GM12878 (cell line): ENCODE measurements around the gene MAPT. TPM values are rescaled to one million over a fixed set of nuclear protein-coding genes. Genes with fewer than 3 reads are reported as not detected.

Experiments used
- ATAC-seq: fragments of 200-7000 bp; cut with Tn5 transposase; 3 replicates; pipeline ENCODE4 v1.9.1; 2020; ENCODE audit warnings: mild to moderate bottlenecking, moderate library complexity
- BruUV-seq: library from RNA; stranded (reverse); fragments of 400-500 nt; replicated peaks from 2 replicates; lab custom pipeline; 2021; lab: Mats Ljungman, UMichigan
- CTCF ChIA-PET: fragments of 300-600 bp; sonication (Branson Sonifier 250); formaldehyde crosslinking; extraction: SDS; loops from one replicate; lab custom pipeline; 2021; ENCODE audit warnings: inconsistent platforms; lab: Yijun Ruan, JAX
- POLR2A ChIA-PET: fragments of 350-600 bp; formaldehyde crosslinking; extraction: SDS; loops from one replicate; lab custom pipeline; 2021; ENCODE audit warnings: inconsistent platforms; lab: Charles Lee
- RAD21 ChIA-PET: fragments of 300-600 bp; sonication (Branson Sonifier 250); formaldehyde crosslinking; loops from one replicate; lab custom pipeline; 2023; ENCODE audit warnings: antibody characterized with exemption; ENCODE audit not compliant: unreplicated experiment; lab: Charles Lee
- SMC1A ChIA-PET: fragments of 300-600 bp; sonication (Branson Sonifier 250); formaldehyde crosslinking; loops from one replicate; lab custom pipeline; 2023; ENCODE audit not compliant: unreplicated experiment, uncharacterized antibody; lab: Charles Lee
- DNase-seq: peaks from one replicate; pipeline ENCODE4 v3.0.0-alpha.2; 2011; ENCODE audit warnings: low read depth, low spot score
- FAIRE-seq: peaks from 3 replicates; lab custom pipeline; 2011; peaks lifted over from hg19 to GRCh38; lab: Jason Lieb, UNC
- H2AFZ ChIP-seq: 2 replicates; pipeline ENCODE4 v1.6.0; 2011; ENCODE audit warnings: low read depth, low read length, control low read depth; ENCODE audit not compliant: control insufficient read depth
- H3K27ac ChIP-seq: 2 replicates; pipeline ENCODE4 v1.5.1; 2011; ENCODE audit warnings: control low read depth; ENCODE audit not compliant: control insufficient read depth, insufficient read depth
- H3K27me3 ChIP-seq, 2 experiments: replicated peaks in 1 of 2; 2 replicates each; pipeline versions ENCODE4 v1.6.0 to v1.6.1; 2011; ENCODE audit warnings: low read length in 1 of 2; ENCODE audit not compliant: control insufficient read depth in 2 of 2, insufficient read depth in 2 of 2
- H3K36me3 ChIP-seq, 2 experiments: 2 replicates each; pipeline ENCODE4 v1.5.1; 2011; ENCODE audit warnings: low read length in 1 of 2; ENCODE audit not compliant: control insufficient read depth in 2 of 2, insufficient read depth in 2 of 2
- H3K4me1 ChIP-seq: 2 replicates; pipeline ENCODE4 v1.6.1; 2011; ENCODE audit warnings: mild to moderate bottlenecking, low read length, moderate library complexity, mixed read lengths; ENCODE audit not compliant: control insufficient read depth, insufficient read depth
- H3K4me2 ChIP-seq: 2 replicates; pipeline ENCODE4 v1.6.0; 2011; ENCODE audit warnings: control low read depth; ENCODE audit not compliant: control insufficient read depth, insufficient read depth
- H3K4me3 ChIP-seq: fragments of 200-600 bp; sonication (generic); 2 replicates; pipeline ENCODE4 v1.5.1; 2016
- H3K79me2 ChIP-seq: 2 replicates; pipeline ENCODE4 v1.6.0; 2011; ENCODE audit warnings: low read length; ENCODE audit not compliant: control insufficient read depth, insufficient read depth
- H3K9ac ChIP-seq: 2 replicates; pipeline ENCODE4 v1.8.0; 2011; ENCODE audit warnings: low read length, control low read depth, mixed read lengths; ENCODE audit not compliant: control insufficient read depth, insufficient read depth
- H3K9me3 ChIP-seq: replicated peaks from 3 replicates; pipeline ENCODE4 v1.5.1; 2011; ENCODE audit warnings: mild to moderate bottlenecking, low read length; ENCODE audit not compliant: control insufficient read depth, insufficient read depth
- H4K20me1 ChIP-seq: 2 replicates; pipeline ENCODE4 v1.6.0; 2011; ENCODE audit not compliant: control insufficient read depth, insufficient read depth
- BCL11A ChIP-seq: IDR thresholded peaks from 2 replicates; pipeline ENCODE4 v1.6.1; 2011; ENCODE audit warnings: low read depth, low read length
- BMI1 ChIP-seq: fragments of 450-650 bp; IDR thresholded peaks from 2 replicates; pipeline ENCODE4 v1.6.1; 2016; ENCODE audit warnings: mild to moderate bottlenecking, moderate library complexity, borderline replicate concordance
- CEBPB ChIP-seq, 2 experiments: fragments of 150-350 bp in 1 of 2; IDR thresholded peaks; 2 replicates each; pipeline ENCODE4 v1.6.1; 2012 to 2014; ENCODE audit warnings: low read depth in 2 of 2, low read length in 2 of 2, borderline replicate concordance in 1 of 2, inconsistent platforms in 1 of 2
- CHD2 ChIP-seq: IDR thresholded peaks from 2 replicates; pipeline ENCODE4 v1.6.1; 2011; ENCODE audit warnings: low read depth, low read length, improper control_type of control experiment, borderline replicate concordance
- CREM ChIP-seq: IDR thresholded peaks from 2 replicates; pipeline ENCODE4 v1.6.1; 2014; ENCODE audit warnings: antibody characterized with exemption, low read depth
- E2F4 ChIP-seq: IDR thresholded peaks from 2 replicates; pipeline ENCODE4 v1.6.1; 2012; ENCODE audit warnings: low read depth, low read length, improper control_type of control experiment
- KDM1A ChIP-seq: fragments of 200-600 bp; sonication (generic); IDR thresholded peaks from 2 replicates; pipeline ENCODE4 v1.6.1; 2016; ENCODE audit warnings: borderline replicate concordance
- MTA2 ChIP-seq: fragments of 450-650 bp; IDR thresholded peaks from 2 replicates; pipeline ENCODE4 v1.6.1; 2016; ENCODE audit warnings: low read depth, mild to moderate bottlenecking, moderate library complexity
- MYC ChIP-seq: IDR thresholded peaks from 2 replicates; pipeline ENCODE4 v1.6.1; 2011; ENCODE audit warnings: mild to moderate bottlenecking, low read length, moderate library complexity, inconsistent platforms; ENCODE audit not compliant: insufficient read depth, insufficient replicate concordance, insufficient read length, severe bottlenecking
- NR2F1 ChIP-seq: fragments of 450-650 bp; conservative IDR thresholded peaks from 2 replicates; pipeline ENCODE4 v1.6.1; 2017; ENCODE audit warnings: mild to moderate bottlenecking
- PAX5 ChIP-seq: IDR thresholded peaks from 2 replicates; pipeline ENCODE4 v1.6.1; 2011; ENCODE audit warnings: low read depth, low read length, borderline replicate concordance
- PAX8 ChIP-seq: fragments of 450-650 bp; IDR thresholded peaks from 2 replicates; pipeline ENCODE4 v1.6.1; 2017; ENCODE audit warnings: mild to moderate bottlenecking, moderate library complexity
- PKNOX1 ChIP-seq: fragments of 450-650 bp; IDR thresholded peaks from 2 replicates; pipeline ENCODE4 v1.6.1; 2016; ENCODE audit warnings: mild to moderate bottlenecking
- PML ChIP-seq: IDR thresholded peaks from 2 replicates; pipeline ENCODE4 v1.6.1; 2012; ENCODE audit warnings: low read length, inconsistent platforms
- RCOR1 ChIP-seq: conservative IDR thresholded peaks from 2 replicates; pipeline ENCODE4 v1.6.1; 2012; ENCODE audit warnings: low read depth, low read length, improper control_type of control experiment
- SMAD1 ChIP-seq: fragments of 450-650 bp; IDR thresholded peaks from 2 replicates; pipeline ENCODE4 v1.6.1; 2018; ENCODE audit warnings: mild to moderate bottlenecking, low read depth; ENCODE audit not compliant: partially characterized antibody
- SMC3 ChIP-seq: IDR thresholded peaks from 2 replicates; pipeline ENCODE4 v1.6.1; 2011; ENCODE audit warnings: low read length, improper control_type of control experiment, borderline replicate concordance
- SPI1 ChIP-seq: IDR thresholded peaks from 2 replicates; pipeline ENCODE4 v1.6.1; 2011; ENCODE audit warnings: low read depth, mild to moderate bottlenecking, low read length, moderate library complexity, borderline replicate concordance; ENCODE audit not compliant: insufficient read depth
- TCF3 ChIP-seq: IDR thresholded peaks from 2 replicates; pipeline ENCODE4 v1.6.1; 2012; ENCODE audit warnings: low read depth, mild to moderate bottlenecking, low read length, borderline replicate concordance; ENCODE audit not compliant: insufficient read depth
- YY1 ChIP-seq: IDR thresholded peaks from 2 replicates; pipeline ENCODE4 v1.6.1; 2011; ENCODE audit warnings: low read depth, mild to moderate bottlenecking, low read length
- ZNF207 ChIP-seq: fragments of 450-650 bp; IDR thresholded peaks from 2 replicates; pipeline ENCODE4 v1.6.1; 2014; ENCODE audit warnings: antibody characterized with exemption, mild to moderate bottlenecking, borderline replicate concordance
- ZSCAN29 ChIP-seq: fragments of 450-650 bp; IDR thresholded peaks from 2 replicates; pipeline ENCODE4 v1.6.1; 2017; ENCODE audit warnings: mild to moderate bottlenecking, moderate library complexity
- WGBS: methylation state at CpG from one replicate; pipeline ENCODE4 v1.1.6; 2016; ENCODE audit warnings: low lambda C conversion rate; ENCODE audit not compliant: insufficient replicate concordance, insufficient coverage; ENCODE audit errors: missing lambda C conversion rate; 5-methylcytosine and 5-hydroxymethylcytosine counted together
- in situ Hi-C: fragments of 300-500 bp; cut with MboI; formaldehyde crosslinking; loops from 9 replicates; pipeline ENCODE4 v1.14.3; 2018; ENCODE audit warnings: mixed read lengths
- intact Hi-C: fragments of 100-400 bp; cut with micrococcal nuclease; formaldehyde crosslinking; loops from one replicate; pipeline ENCODE4 v1.14.2; 2022; ENCODE audit not compliant: unreplicated experiment
- polyA plus RNA-seq, 11 experiments: library from polyadenylated mRNA; depleted of rRNA in 4 of 11; unstranded in 6 of 11; stranded (reverse) in 5 of 11; fragments of >200 nt; fragmentation: Nextera tagmentation in 4 of 11; fragmentation: Illumina TruSeq in 1 of 11; extraction: Ambion mirVana in 4 of 11; extraction: Trizol in 1 of 11; gene quantifications; 1 replicate in 1 of 11; 2 replicates in 10 of 11; pipeline versions ENCODE4 v1.2.1 to v1.2.3, GENCODE V29; 2011 to 2016; ENCODE audit warnings: inconsistent platforms in 2 of 11, missing spikeins in 2 of 11, low read depth in 1 of 11
- total RNA-seq, 4 experiments: library from RNA; depleted of rRNA in 3 of 4; stranded (reverse); fragments of >200 nt in 3 of 4; fragmentation: Illumina TruSeq in 1 of 4; extraction: Trizol in 1 of 4; gene quantifications; 2 replicates each; pipeline versions ENCODE4 v1.2.1 to v1.2.3, GENCODE V29; 2013 to 2021
- TF ChIP-seq, protein P1 (sequence below): fragments of 450-650 bp; conservative IDR thresholded peaks from 2 replicates; pipeline ENCODE4 v1.6.1; 2017; ENCODE audit warnings: mild to moderate bottlenecking, moderate library complexity

MAPT gene
- total and polyA plus RNA-seq, 10 of the 15 experiments (the other 5 are each of a cell fraction or from before 2014, with no cell fraction given) = under 0.01 to 0.05 (median 0.03) TPM; not detected in 7

GRCh38 chr17:45968732-45969131, 74.4 kb downstream of the MAPT start (continued):
- TF ChIP-seq ZSCAN29 (no peak), SPI1 (no peak), KDM1A (no peak), ZNF207 (no peak), SMAD1 (no peak), PML (no peak), MTA2 (no peak)
- TF ChIP-seq, protein P1, sequence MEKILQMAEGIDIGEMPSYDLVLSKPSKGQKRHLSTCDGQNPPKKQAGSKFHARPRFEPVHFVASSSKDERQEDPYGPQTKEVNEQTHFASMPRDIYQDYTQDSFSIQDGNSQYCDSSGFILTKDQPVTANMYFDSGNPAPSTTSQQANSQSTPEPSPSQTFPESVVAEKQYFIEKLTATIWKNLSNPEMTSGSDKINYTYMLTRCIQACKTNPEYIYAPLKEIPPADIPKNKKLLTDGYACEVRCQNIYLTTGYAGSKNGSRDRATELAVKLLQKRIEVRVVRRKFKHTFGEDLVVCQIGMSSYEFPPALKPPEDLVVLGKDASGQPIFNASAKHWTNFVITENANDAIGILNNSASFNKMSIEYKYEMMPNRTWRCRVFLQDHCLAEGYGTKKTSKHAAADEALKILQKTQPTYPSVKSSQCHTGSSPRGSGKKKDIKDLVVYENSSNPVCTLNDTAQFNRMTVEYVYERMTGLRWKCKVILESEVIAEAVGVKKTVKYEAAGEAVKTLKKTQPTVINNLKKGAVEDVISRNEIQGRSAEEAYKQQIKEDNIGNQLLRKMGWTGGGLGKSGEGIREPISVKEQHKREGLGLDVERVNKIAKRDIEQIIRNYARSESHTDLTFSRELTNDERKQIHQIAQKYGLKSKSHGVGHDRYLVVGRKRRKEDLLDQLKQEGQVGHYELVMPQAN = no peak
- TF ChIP-seq, all 136 proteins: peak for 0

DNA sequence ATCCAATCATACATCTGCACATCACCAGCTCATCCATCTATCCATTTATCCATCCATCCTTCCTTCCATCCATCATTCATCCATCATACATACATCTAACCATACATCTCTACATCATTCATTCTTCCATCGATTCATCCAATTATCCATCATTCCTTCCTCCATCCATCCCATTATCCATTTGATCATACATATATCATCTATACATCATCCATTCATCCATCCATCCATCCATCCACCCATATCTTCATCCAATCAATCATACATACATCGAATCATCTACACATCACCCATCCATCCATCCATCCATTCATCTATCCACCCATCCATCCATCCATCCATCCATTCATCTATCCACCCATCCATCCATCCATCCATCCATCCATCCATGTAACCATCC, 75.4 kb downstream of the MAPT start:
- no peak for ATAC-seq
- no peak overlapping the region for H2AFZ ChIP-seq
- H3K79me2 ChIP-seq = no peaks in the 10 kb centered on the region
- DNase-seq = no peak
- no peaks in the 10 kb centered on the region for H3K4me1 ChIP-seq
- 3% methylated on average over 2 of the region's 2 CpGs for WGBS
- ChIA-PET RAD21 (no interaction called here), CTCF (no interaction called here), POLR2A (no interaction called here), SMC1A (no interaction called here)
- no peaks in the 10 kb centered on the region; a peak in 3 of 4 replicates for H3K27me3 ChIP-seq
- no peaks in the 10 kb centered on the region; the same call in 2 of the 3 replicates for H3K9me3 ChIP-seq
- BruUV-seq = no TSS peak
- no peak overlapping the region for H3K4me3 ChIP-seq
- no peaks in the 10 kb centered on the region for H3K36me3 ChIP-seq
- in situ Hi-C loops (no loop called here), intact Hi-C loops (no loop called here)
- H4K20me1 ChIP-seq = no peaks in the 10 kb centered on the region
- H3K9ac ChIP-seq = no peak overlapping the region
- H3K27ac ChIP-seq = no peak overlapping the region
- no peak for FAIRE-seq
- no peak overlapping the region for H3K4me2 ChIP-seq
- TF ChIP-seq PAX8 = no peak
- no peak for TF ChIP-seq E2F4
- no peak for TF ChIP-seq SMC3
- TF ChIP-seq CREM = no peak
- no peak for TF ChIP-seq BCL11A
- TF ChIP-seq CEBPB (IDR thresholded peaks at IDR 0.05; ENCODE audit: borderline replicate concordance in 1 of 2, low read depth in 2 of 2, low read length in 2 of 2) = no peak
- no peak for TF ChIP-seq PKNOX1
- TF ChIP-seq TCF3 = no peak
- TF ChIP-seq RCOR1 = no peak
- TF ChIP-seq NR2F1 = no peak
- TF ChIP-seq CHD2 = no peak
- TF ChIP-seq YY1 = no peak
- no peak for TF ChIP-seq BMI1
- no peak for TF ChIP-seq MYC
- no peak for TF ChIP-seq PAX5
